Keratinocyte (primary cell): ENCODE measurements around the gene ALOX5. TPM values are rescaled to one million over a fixed set of nuclear protein-coding genes. Genes with fewer than 3 reads are reported as not detected.

Experiments used
- DNase-seq: peaks from one replicate; pipeline ENCODE4 v3.0.0-alpha.2; 2011; ENCODE audit warnings: low read depth, missing footprints, low spot score
- FAIRE-seq: peaks from 2 replicates; lab custom pipeline; 2011; peaks lifted over from hg19 to GRCh38; lab: Jason Lieb, UNC
- H2AFZ ChIP-seq: 2 replicates; pipeline ENCODE4 v1.6.0; 2012; ENCODE audit warnings: low read length, control low read depth, inconsistent platforms; ENCODE audit not compliant: control insufficient read depth
- H3K27ac ChIP-seq: 2 replicates; pipeline ENCODE4 v1.5.1; 2011; ENCODE audit warnings: low read length; ENCODE audit not compliant: control insufficient read depth, insufficient read depth
- H3K27me3 ChIP-seq: 3 replicates; pipeline ENCODE4 v1.6.0; 2011; ENCODE audit warnings: low read length; ENCODE audit not compliant: control insufficient read depth, insufficient read depth; ENCODE audit errors: extremely low read depth
- H3K36me3 ChIP-seq, 2 experiments: 2 replicates in 1 of 2; 3 replicates in 1 of 2; pipeline ENCODE4 v1.5.1; 2011; ENCODE audit warnings: low read length in 2 of 2, mild to moderate bottlenecking in 1 of 2; ENCODE audit not compliant: control insufficient read depth in 2 of 2, insufficient read depth in 2 of 2; ENCODE audit errors: extremely low read depth in 1 of 2
- H3K4me1 ChIP-seq: 3 replicates; pipeline ENCODE4 v1.5.1; 2011; ENCODE audit warnings: low read length; ENCODE audit not compliant: control insufficient read depth, insufficient read depth; ENCODE audit errors: extremely low read depth
- H3K4me2 ChIP-seq: 3 replicates; pipeline ENCODE4 v1.6.0; 2011; ENCODE audit warnings: low read depth, low read length; ENCODE audit not compliant: control insufficient read depth, insufficient read depth; ENCODE audit errors: extremely low read depth
- H3K4me3 ChIP-seq, 3 experiments: fragments of 200-600 bp in 1 of 3; sonication (generic) in 1 of 3; 2 replicates in 2 of 3; 3 replicates in 1 of 3; pipeline ENCODE4 v1.5.1; 2011 to 2016; ENCODE audit warnings: low read length in 3 of 3, mild to moderate bottlenecking in 3 of 3, control low read depth in 2 of 3, inconsistent platforms in 1 of 3, low read depth in 1 of 3, mixed read lengths in 1 of 3, mixed run types in 1 of 3, moderate library complexity in 1 of 3; ENCODE audit not compliant: control insufficient read depth in 2 of 3, insufficient read depth in 2 of 3; ENCODE audit errors: extremely low read depth in 1 of 3
- H3K79me2 ChIP-seq: 2 replicates; pipeline ENCODE4 v1.6.0; 2012; ENCODE audit warnings: low read length; ENCODE audit not compliant: control insufficient read depth, insufficient read depth
- H3K9ac ChIP-seq: 3 replicates; pipeline ENCODE4 v1.6.0; 2011; ENCODE audit warnings: low read length; ENCODE audit not compliant: control insufficient read depth, insufficient read depth; ENCODE audit errors: extremely low read depth
- H3K9me1 ChIP-seq: 3 replicates; pipeline ENCODE4 v1.6.0; 2011; ENCODE audit warnings: low read length; ENCODE audit not compliant: control insufficient read depth, insufficient read depth; ENCODE audit errors: extremely low read depth
- H3K9me3 ChIP-seq: 2 replicates; pipeline ENCODE4 v1.5.1; 2012; ENCODE audit warnings: low read depth, low read length; ENCODE audit not compliant: control insufficient read depth
- H4K20me1 ChIP-seq: 3 replicates; pipeline ENCODE4 v1.6.0; 2011; ENCODE audit warnings: low read length; ENCODE audit not compliant: control insufficient read depth, insufficient read depth; ENCODE audit errors: extremely low read depth
- CTCF ChIP-seq, 3 experiments: IDR thresholded peaks in 1 of 3; conservative IDR thresholded peaks in 1 of 3; optimal IDR thresholded peaks in 1 of 3; 2 replicates in 2 of 3; 3 replicates in 1 of 3; pipeline versions ENCODE3 to v1.5.1; 2011; ENCODE audit warnings: low read length in 3 of 3, mild to moderate bottlenecking in 3 of 3, moderate library complexity in 2 of 3, control low read depth in 1 of 3, inconsistent platforms in 1 of 3; ENCODE audit not compliant: insufficient read depth in 2 of 3; ENCODE audit errors: extremely low read depth in 1 of 3
- EZH2 ChIP-seq: IDR thresholded peaks from one replicate; pipeline ENCODE4 v1.6.1; 2012; ENCODE audit warnings: inconsistent platforms, mild to moderate bottlenecking, low read length, moderate library complexity
- dilution Hi-C: fragments of 300-500 bp; cut with MboI; formaldehyde crosslinking; loops from one replicate; pipeline ENCODE4 v1.7.0; 2020; ENCODE audit warnings: low sequenced_read_pairs; ENCODE audit not compliant: extremely low pct_ligation_motif_present
- polyA plus RNA-seq, 5 experiments: library from polyadenylated mRNA; depleted of rRNA in 3 of 5; stranded (reverse) in 3 of 5; stranded (forward) in 1 of 5; unstranded in 1 of 5; fragments of >200 nt; gene quantifications; 1 replicate in 1 of 5; 2 replicates in 3 of 5; 3 replicates in 1 of 5; pipeline versions ENCODE4 v1.2.1 to v1.2.3, GENCODE V29; 2011 to 2012; ENCODE audit warnings: missing spikeins in 2 of 5, low read depth in 1 of 5, low replicate concordance in 1 of 5

ALOX5 gene
- polyA plus RNA-seq, 1 donor (not counting 4 experiments of a cell fraction or from before 2014, with no cell fraction given), result not detected

GRCh38 chr10:45456822-45457221 lies 82.8 kb downstream of the ALOX5 start:
- H3K4me3 ChIP-seq, result no peak overlapping the region
- DNase-seq, result no peak
- no peaks in the 10 kb centered on the region for H3K27me3 ChIP-seq
- no peaks in the 10 kb centered on the region for H3K4me1 ChIP-seq
- H3K9me3 ChIP-seq, result no peaks in the 10 kb centered on the region
- no peak overlapping the region for H2AFZ ChIP-seq
- dilution Hi-C loops, result no loop called here
- no peak for FAIRE-seq
- H3K79me2 ChIP-seq, result no peaks in the 10 kb centered on the region
- peaks cover 2% of the 10 kb centered on the region for H3K9me1 ChIP-seq
- H3K4me2 ChIP-seq, result no peak overlapping the region
- H3K36me3 ChIP-seq, result peaks cover 0 to 3% of the 10 kb centered on the region in 2 experiments
- no peak overlapping the region for H3K9ac ChIP-seq
- H3K27ac ChIP-seq, result no peak overlapping the region
- H4K20me1 ChIP-seq, result no peaks in the 10 kb centered on the region
- no peak for TF ChIP-seq CTCF (optimal IDR thresholded peaks at IDR 0.05 in 1 of 3, IDR thresholded peaks at IDR 0.05 in 1 of 3, conservative IDR thresholded peaks at IDR 0.05 in 1 of 3; ENCODE audit: extremely low read depth in 1 of 3, insufficient read depth in 2 of 3, low read length in 3 of 3)
- TF ChIP-seq EZH2, result no peak

DNA sequence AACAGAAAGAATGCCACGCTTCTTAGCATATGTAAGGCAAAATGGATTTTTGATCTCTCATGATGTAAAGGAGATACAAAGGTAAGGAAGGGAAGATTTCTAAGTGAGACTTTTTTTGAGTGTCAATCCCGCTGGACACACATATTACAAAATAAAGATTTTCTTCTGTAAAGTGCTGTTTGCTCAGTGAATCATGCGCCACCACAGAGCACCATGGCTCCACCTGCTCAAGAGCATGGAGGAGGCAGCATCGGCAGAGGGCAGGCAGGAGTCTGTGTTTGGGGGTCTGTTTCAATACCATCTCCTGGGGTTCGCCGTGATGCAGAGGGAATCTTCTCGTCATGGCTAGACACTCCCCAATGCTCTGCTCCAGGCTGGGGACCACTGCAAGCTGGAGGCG lies 83.5 kb downstream of the ALOX5 start:
- H2AFZ ChIP-seq, result no peak overlapping the region
- dilution Hi-C loops, result no loop called here
- H4K20me1 ChIP-seq, result no peaks in the 10 kb centered on the region
- H3K9me3 ChIP-seq, result no peaks in the 10 kb centered on the region
- H3K27me3 ChIP-seq, result no peaks in the 10 kb centered on the region
- H3K9me1 ChIP-seq, result peaks cover 2% of the 10 kb centered on the region
- H3K79me2 ChIP-seq, result no peaks in the 10 kb centered on the region
- H3K36me3 ChIP-seq, result peaks cover 0 to 3% of the 10 kb centered on the region in 2 experiments
- DNase-seq (no peak), FAIRE-seq (no peak)
- no peak overlapping the region for H3K4me2 ChIP-seq
- H3K4me1 ChIP-seq, result no peaks in the 10 kb centered on the region
- H3K9ac ChIP-seq, result no peak overlapping the region
- H3K27ac ChIP-seq, result no peak overlapping the region
- H3K4me3 ChIP-seq, result no peak overlapping the region
- no peak for TF ChIP-seq EZH2
- no peak for TF ChIP-seq CTCF (optimal IDR thresholded peaks at IDR 0.05 in 1 of 3, IDR thresholded peaks at IDR 0.05 in 1 of 3, conservative IDR thresholded peaks at IDR 0.05 in 1 of 3; ENCODE audit: extremely low read depth in 1 of 3, insufficient read depth in 2 of 3, low read length in 3 of 3)
